Lung (tissue), 12 donors: ENCODE results near the gene ZNF440. TPM values are rescaled to one million over a fixed set of nuclear protein-coding genes. Genes with fewer than 3 reads are reported as not detected.
"Not testable (repeated sequence)": the region's sequence is repeated elsewhere in the genome, so short reads cannot be mapped to it uniquely, and the experiment has no call there.

ENCODE experiments used
- ATAC-seq: fragments of 200-7000 bp; cut with Tn5 transposase; one replicate; pipeline ENCODE4 v1.9.1; 2020; ENCODE audit warnings: moderate number of reproducible peaks; ENCODE audit not compliant: insufficient read depth, low FRiP score
- DNase-seq, 3 donors: peaks; one replicate each; pipeline ENCODE4 v3.0.0-alpha.2; 2013 to 2017
- H3K27ac ChIP-seq, 2 donors: one replicate each; pipeline ENCODE4 v1.5.1; 2013; ENCODE audit warnings: mild to moderate bottlenecking in 2 of 2, moderate library complexity in 2 of 2, control low read depth in 1 of 2, inconsistent platforms in 1 of 2, low read depth in 1 of 2, low read length in 1 of 2
- H3K27me3 ChIP-seq, 3 donors: one replicate each; pipeline ENCODE4 v1.5.1; 2013; ENCODE audit warnings: low read length in 2 of 3; ENCODE audit not compliant: control insufficient read depth in 3 of 3, insufficient read depth in 3 of 3
- H3K36me3 ChIP-seq, 4 donors: one replicate each; pipeline ENCODE4 v1.5.1; 2013; ENCODE audit warnings: low read length in 4 of 4, mild to moderate bottlenecking in 1 of 4, moderate library complexity in 1 of 4; ENCODE audit not compliant: control insufficient read depth in 4 of 4, insufficient read depth in 4 of 4
- H3K4me1 ChIP-seq, 5 donors: one replicate each; pipeline ENCODE4 v1.5.1; 2013; ENCODE audit warnings: low read length in 5 of 5, mild to moderate bottlenecking in 2 of 5, moderate library complexity in 1 of 5; ENCODE audit not compliant: control insufficient read depth in 5 of 5, insufficient read depth in 5 of 5
- H3K4me3 ChIP-seq: one replicate; pipeline ENCODE4 v1.5.1; 2013; ENCODE audit warnings: mild to moderate bottlenecking, control low read depth, moderate library complexity
- H3K9ac ChIP-seq, 2 donors: one replicate each; pipeline ENCODE4 v1.5.1; 2013; ENCODE audit warnings: low read length in 2 of 2, control low read depth in 1 of 2; ENCODE audit not compliant: insufficient read depth in 1 of 2
- H3K9me3 ChIP-seq, 4 donors: one replicate each; pipeline ENCODE4 v1.5.1; 2013; ENCODE audit warnings: low read length in 3 of 4, mild to moderate bottlenecking in 1 of 4, moderate library complexity in 1 of 4; ENCODE audit not compliant: control insufficient read depth in 4 of 4, insufficient read depth in 3 of 4
- CTCF ChIP-seq: IDR thresholded peaks from 2 replicates; pipeline ENCODE4 v1.5.1; 2012; ENCODE audit warnings: mild to moderate bottlenecking; ENCODE audit errors: control extremely low read depth, extremely low read depth
- WGBS, 2 donors: extraction: QIAGEN DNeasy Blood & Tissue Kit; methylation state at CpG; one replicate each; pipeline ENCODE4 v1.1.7; 2013; 5-methylcytosine and 5-hydroxymethylcytosine counted together
- polyA plus RNA-seq, 2 donors: library from polyadenylated mRNA; stranded (reverse); fragments of 200-250 nt; gene quantifications; one replicate each; pipeline ENCODE4 v1.2.1, GENCODE V29; 2013
- total RNA-seq, 2 donors: library from RNA; depleted of rRNA in 1 of 2; stranded (reverse); fragments of >200 nt in 1 of 2; gene quantifications; one replicate each; pipeline ENCODE4 v1.2.1, GENCODE V29; 2014 to 2021
- donor health status: control.
- donor health status: control.
- donor health status: Bipolar disorder and iron deficiency.
- donor health status: healthy.
- donor health status: DM: yes; HTN: yes; CAD: no.

The ZNF440 gene
- total and polyA plus RNA-seq, 4 donors = 5.2 to 42.0 (median 17.5) TPM

- TF ChIP-seq CTCF = no peak
- Histone ChIP-seq H3K4me3 (no peak overlapping the region), H3K9ac (no peak overlapping the region), H3K36me3 (peaks cover 16 to 48% (median 36%) of the 10 kb centered on the region in 4 donors), H3K27ac (no peak overlapping the region), H3K4me1 (no peaks in the 10 kb centered on the region), H3K27me3 (no peaks in the 10 kb centered on the region), H3K9me3 (peaks cover 20 to 39% (median 27%) of the 10 kb centered on the region in 4 donors)
- DNase-seq (no peak), ATAC-seq (no peak)
- WGBS, 2 donors = 98 to 99% methylated on average over 8 of the region's 8 CpGs
Measured at GRCh38 chr19:11868188-11868587, 54.1 kb downstream of the ZNF440 start.

DNA sequence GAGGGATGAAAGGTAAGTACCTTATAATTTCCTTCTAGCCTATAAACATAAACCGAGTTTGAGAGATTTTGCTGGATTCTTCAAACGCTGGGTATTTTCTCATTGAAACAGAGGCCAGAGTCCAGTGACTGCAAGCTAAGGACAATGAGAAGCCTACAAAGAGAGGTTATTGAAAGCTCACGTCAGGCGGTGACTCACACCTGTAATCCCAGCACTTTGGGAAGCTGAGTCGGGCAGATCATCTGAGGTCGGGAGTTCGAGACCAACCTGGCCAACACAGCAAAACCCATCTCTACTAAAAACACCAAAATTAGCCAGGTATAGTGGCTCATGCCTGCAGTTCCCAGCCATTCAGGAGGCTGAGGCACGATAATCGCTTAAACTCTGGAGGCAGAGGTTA, 58.6 kb downstream of the ZNF440 start:
- no peak overlapping the region for H3K4me3 ChIP-seq
- peaks cover 15 to 23% (median 18%) of the 10 kb centered on the region in 4 donors for H3K9me3 ChIP-seq
- ATAC-seq (no peak), DNase-seq (no peak)
- H3K27ac ChIP-seq = no peak overlapping the region
- WGBS, 2 donors = 94 to 95% methylated on average over 9 of the region's 9 CpGs
- no peak overlapping the region for H3K9ac ChIP-seq
- H3K27me3 ChIP-seq = no peaks in the 10 kb centered on the region
- peaks cover 7 to 23% (median 18%) of the 10 kb centered on the region in 4 donors for H3K36me3 ChIP-seq
- H3K4me1 ChIP-seq = no peaks in the 10 kb centered on the region
- no peak for TF ChIP-seq CTCF

GRCh38 chr19:11873762-11874161, 59.7 kb downstream of the ZNF440 start:
- no peak overlapping the region for H3K4me3 ChIP-seq
- DNase-seq (no peak), ATAC-seq (no peak)
- H3K27me3 ChIP-seq = no peaks in the 10 kb centered on the region
- no peak overlapping the region for H3K27ac ChIP-seq
- 78 to 95% methylated on average over 1 of the region's 1 CpG for WGBS, 2 donors
- peaks cover 1 to 11% (median 6%) of the 10 kb centered on the region in 4 donors for H3K36me3 ChIP-seq
- H3K4me1 ChIP-seq = no peaks in the 10 kb centered on the region
- H3K9ac ChIP-seq = no peak overlapping the region
- H3K9me3 ChIP-seq = peaks cover 4 to 17% (median 10%) of the 10 kb centered on the region in 4 donors
- no peak for TF ChIP-seq CTCF

DNA sequence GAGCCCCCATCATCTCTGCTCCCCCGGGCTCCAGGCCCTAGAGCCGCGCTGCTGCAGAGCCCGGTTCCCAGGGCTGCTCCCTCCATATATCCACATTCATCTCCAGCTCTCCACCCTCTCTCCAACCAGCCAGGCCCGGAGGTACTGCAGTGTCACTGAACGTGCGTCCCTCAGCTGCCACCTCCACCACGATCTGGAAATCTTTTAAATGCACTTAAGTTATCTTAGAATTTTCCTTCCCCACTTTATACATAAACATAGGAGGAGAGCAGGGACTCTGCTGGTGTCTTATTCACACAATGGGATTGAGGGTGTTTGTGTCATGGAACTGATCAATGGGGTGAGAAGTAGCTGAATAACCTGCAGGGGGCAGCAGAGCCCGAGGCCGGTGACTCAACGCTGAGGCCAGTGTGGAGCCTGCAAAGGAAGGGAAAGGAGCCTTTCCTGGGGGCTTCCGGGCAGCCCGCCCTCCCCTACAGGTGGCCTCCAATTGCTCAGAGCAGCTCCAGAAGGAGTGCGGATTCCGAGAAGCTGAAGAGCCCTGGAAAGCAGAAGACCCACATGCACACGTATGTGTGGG, 65.7 kb downstream of the ZNF440 start:
- DNase-seq, H3K9ac ChIP-seq, H3K27me3 ChIP-seq, H3K36me3 ChIP-seq, H3K9me3 ChIP-seq, H3K27ac ChIP-seq, H3K4me1 ChIP-seq, H3K4me3 ChIP-seq, ATAC-seq: not testable (repeated sequence)
- WGBS, 2 donors = 78 to 82% methylated on average over 16 of the region's 16 CpGs
